Skeletal muscle tissue (tissue), 4 donors: ENCODE data around the gene CCDC92. TPM values are rescaled to one million over a fixed set of nuclear protein-coding genes. Genes with fewer than 3 reads are reported as not detected.

Source experiments
- H3K27ac ChIP-seq: one replicate; pipeline ENCODE4 v1.7.0; 2013; ENCODE audit warnings: mild to moderate bottlenecking, low read depth, low read length, inconsistent platforms
- H3K27me3 ChIP-seq, 3 donors: one replicate each; pipeline ENCODE4 v1.7.0; 2013; ENCODE audit warnings: low read length in 3 of 3; ENCODE audit not compliant: control insufficient read depth in 3 of 3, insufficient read depth in 3 of 3
- H3K36me3 ChIP-seq, 3 donors: one replicate each; pipeline ENCODE4 v1.7.0; 2013; ENCODE audit warnings: low read length in 3 of 3; ENCODE audit not compliant: control insufficient read depth in 3 of 3, insufficient read depth in 3 of 3
- H3K4me1 ChIP-seq, 3 donors: one replicate each; pipeline ENCODE4 v1.7.0; 2013; ENCODE audit warnings: low read length in 3 of 3, mild to moderate bottlenecking in 3 of 3; ENCODE audit not compliant: control insufficient read depth in 3 of 3, insufficient read depth in 3 of 3
- H3K4me3 ChIP-seq, 3 donors: one replicate each; pipeline ENCODE4 v1.7.0; 2013; ENCODE audit warnings: low read length in 3 of 3
- H3K9ac ChIP-seq, 3 donors: one replicate each; pipeline ENCODE4 v1.7.0; 2013; ENCODE audit warnings: low read length in 3 of 3, mild to moderate bottlenecking in 3 of 3, moderate library complexity in 2 of 3, low read depth in 1 of 3
- H3K9me3 ChIP-seq, 3 donors: one replicate each; pipeline ENCODE4 v1.7.0; 2013; ENCODE audit warnings: low read length in 3 of 3; ENCODE audit not compliant: control insufficient read depth in 3 of 3
- total RNA-seq: library from RNA; depleted of rRNA; stranded (reverse); fragments of >200 nt; gene quantifications from one replicate; pipeline ENCODE4 v1.2.3, GENCODE V29; 2014
- donor health status: Osteomylitis.

The CCDC92 gene
- total RNA-seq, 1 donor from 2014 or later = 2.6 TPM

DNA sequence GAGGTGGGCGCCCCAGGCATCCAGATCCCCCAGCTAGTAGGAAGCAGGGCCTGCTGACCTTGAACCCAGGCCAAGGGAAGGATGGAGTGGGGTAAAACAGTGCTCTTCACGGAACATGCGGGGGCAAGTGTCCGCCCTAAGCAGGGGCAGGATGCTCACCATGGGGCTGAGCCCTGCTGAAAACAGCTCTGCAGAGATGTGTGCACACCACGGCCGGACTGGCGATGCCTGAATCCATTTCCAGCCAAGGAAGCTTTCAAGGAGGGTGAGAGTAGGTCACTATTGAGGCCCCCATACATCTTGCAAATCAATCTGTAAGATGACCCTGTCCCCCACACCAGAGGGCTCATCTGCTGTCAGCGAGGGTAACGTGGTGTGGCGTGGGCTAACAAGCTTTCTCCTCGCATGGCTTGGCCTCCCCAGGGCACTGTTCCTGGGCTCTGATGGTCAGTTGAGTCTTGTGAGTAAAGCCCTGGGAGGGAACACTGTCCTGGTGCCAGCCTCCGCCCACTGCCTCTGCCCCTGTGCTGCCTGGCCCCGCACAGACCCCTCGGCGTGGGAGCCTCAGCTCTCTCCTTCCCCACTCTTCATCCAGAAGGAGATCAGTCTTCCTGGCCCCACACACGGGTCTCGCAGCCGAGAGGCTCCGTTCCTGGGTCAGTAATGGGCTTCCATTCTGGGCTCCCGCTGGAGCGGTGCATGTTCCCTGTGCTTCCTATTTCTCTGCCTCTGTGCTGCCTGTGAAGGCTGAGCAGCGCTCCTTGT lies 69.1 kb downstream of the CCDC92 start:
- no peaks in the 10 kb centered on the region for H3K4me1 ChIP-seq
- H3K27me3 ChIP-seq = peaks cover 8 to 34% (median 29%) of the 10 kb centered on the region in 3 donors
- H3K9ac ChIP-seq = no peak overlapping the region
- H3K27ac ChIP-seq = no peak overlapping the region
- H3K4me3 ChIP-seq = no peak overlapping the region
- H3K9me3 ChIP-seq = no peaks in the 10 kb centered on the region
- H3K36me3 ChIP-seq = no peaks in the 10 kb centered on the region

DNA sequence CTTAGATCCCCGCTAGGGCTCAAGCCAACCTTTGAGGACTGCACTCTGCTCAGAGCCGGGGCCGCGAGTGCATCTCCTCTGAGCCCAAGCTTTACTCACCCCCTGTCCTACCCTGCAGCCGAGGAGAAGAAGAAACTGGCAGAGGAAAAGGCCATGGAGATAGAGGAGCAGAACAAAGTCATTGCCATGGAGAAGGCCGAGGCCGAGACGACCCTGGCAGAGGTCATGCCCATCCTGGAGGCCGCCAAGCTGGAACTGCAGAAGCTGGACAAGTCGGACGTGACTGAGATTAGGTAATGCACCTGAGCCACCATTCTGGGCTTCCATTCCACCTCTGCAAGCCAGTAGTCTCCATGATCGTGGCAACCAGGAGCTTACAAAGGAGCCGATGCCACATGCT lies 69.8 kb downstream of the CCDC92 start:
- Histone ChIP-seq H3K4me1 (no peaks in the 10 kb centered on the region), H3K27ac (no peak overlapping the region), H3K9me3 (no peaks in the 10 kb centered on the region), H3K4me3 (no peak overlapping the region), H3K36me3 (no peaks in the 10 kb centered on the region), H3K27me3 (peaks cover 13 to 38% (median 29%) of the 10 kb centered on the region in 3 donors), H3K9ac (no peak overlapping the region)

GRCh38 chr12:123900871-123901376 lies 71.7 kb downstream of the CCDC92 start:
- peaks cover 18 to 42% (median 29%) of the 10 kb centered on the region in 3 donors for H3K27me3 ChIP-seq

GRCh38 chr12:123899368-123899767 lies 73.3 kb downstream of the CCDC92 start:
- Histone ChIP-seq H3K9ac (no peak overlapping the region), H3K27me3 (peaks cover 18 to 42% (median 32%) of the 10 kb centered on the region in 3 donors), H3K9me3 (no peaks in the 10 kb centered on the region), H3K4me3 (no peak overlapping the region), H3K27ac (no peak overlapping the region), H3K36me3 (no peaks in the 10 kb centered on the region), H3K4me1 (no peaks in the 10 kb centered on the region)

More at GRCh38 chr12:123900871-123901376, 71.7 kb downstream of the CCDC92 start:
- no peaks in the 10 kb centered on the region for H3K36me3 ChIP-seq
- no peak overlapping the region for H3K9ac ChIP-seq
- H3K4me3 ChIP-seq = no peak overlapping the region
- H3K27ac ChIP-seq = no peak overlapping the region
- H3K9me3 ChIP-seq = no peaks in the 10 kb centered on the region
- H3K4me1 ChIP-seq = no peaks in the 10 kb centered on the region

GRCh38 chr12:123898673-123899072 lies 74.0 kb downstream of the CCDC92 start:
- H3K27ac ChIP-seq = no peak overlapping the region
- H3K9me3 ChIP-seq = no peaks in the 10 kb centered on the region
- H3K4me3 ChIP-seq = no peak overlapping the region
- H3K4me1 ChIP-seq = no peaks in the 10 kb centered on the region
- no peak overlapping the region for H3K9ac ChIP-seq
- no peaks in the 10 kb centered on the region for H3K36me3 ChIP-seq
- H3K27me3 ChIP-seq = peaks cover 18 to 36% (median 30%) of the 10 kb centered on the region in 3 donors

DNA sequence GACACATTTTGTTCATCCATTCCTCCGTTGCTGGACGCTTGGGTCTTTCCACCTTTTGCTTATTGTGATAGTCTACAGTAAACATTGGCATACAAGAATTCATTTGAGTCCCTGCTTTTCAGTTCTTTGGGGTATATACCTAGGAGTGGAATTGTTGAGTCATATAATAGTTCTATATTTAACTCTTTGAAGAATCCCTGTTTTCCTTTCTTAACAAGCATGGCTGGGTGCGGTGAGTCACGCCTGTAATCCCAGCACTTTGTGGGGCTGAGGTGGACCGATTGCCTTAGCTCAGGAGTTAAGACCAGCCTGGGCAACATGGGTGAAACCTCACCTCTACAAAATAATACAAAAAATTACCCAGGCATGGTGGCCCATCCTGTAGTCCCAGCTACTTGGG lies 75.4 kb downstream of the CCDC92 start:
- Histone ChIP-seq H3K27me3 (peaks cover 25 to 44% (median 35%) of the 10 kb centered on the region in 3 donors), H3K36me3 (no peaks in the 10 kb centered on the region), H3K4me1 (no peaks in the 10 kb centered on the region), H3K9ac (no peak overlapping the region), H3K27ac (no peak overlapping the region), H3K9me3 (no peaks in the 10 kb centered on the region), H3K4me3 (no peak overlapping the region)

GRCh38 chr12:123896767-123897166 lies 75.9 kb downstream of the CCDC92 start:
- no peaks in the 10 kb centered on the region for H3K4me1 ChIP-seq
- H3K27me3 ChIP-seq = peaks cover 29 to 44% (median 40%) of the 10 kb centered on the region in 3 donors
- no peak overlapping the region for H3K9ac ChIP-seq
- no peaks in the 10 kb centered on the region for H3K36me3 ChIP-seq
- no peaks in the 10 kb centered on the region for H3K9me3 ChIP-seq
- H3K27ac ChIP-seq = no peak overlapping the region
- no peak overlapping the region for H3K4me3 ChIP-seq

GRCh38 chr12:123895451-123895850 lies 77.2 kb downstream of the CCDC92 start:
- no peaks in the 10 kb centered on the region for H3K4me1 ChIP-seq
- H3K9me3 ChIP-seq = no peaks in the 10 kb centered on the region
- no peak overlapping the region for H3K4me3 ChIP-seq
- no peak overlapping the region for H3K27ac ChIP-seq
- H3K27me3 ChIP-seq = peaks cover 34 to 48% (median 45%) of the 10 kb centered on the region in 3 donors
- H3K9ac ChIP-seq = no peak overlapping the region
- H3K36me3 ChIP-seq = no peaks in the 10 kb centered on the region

DNA sequence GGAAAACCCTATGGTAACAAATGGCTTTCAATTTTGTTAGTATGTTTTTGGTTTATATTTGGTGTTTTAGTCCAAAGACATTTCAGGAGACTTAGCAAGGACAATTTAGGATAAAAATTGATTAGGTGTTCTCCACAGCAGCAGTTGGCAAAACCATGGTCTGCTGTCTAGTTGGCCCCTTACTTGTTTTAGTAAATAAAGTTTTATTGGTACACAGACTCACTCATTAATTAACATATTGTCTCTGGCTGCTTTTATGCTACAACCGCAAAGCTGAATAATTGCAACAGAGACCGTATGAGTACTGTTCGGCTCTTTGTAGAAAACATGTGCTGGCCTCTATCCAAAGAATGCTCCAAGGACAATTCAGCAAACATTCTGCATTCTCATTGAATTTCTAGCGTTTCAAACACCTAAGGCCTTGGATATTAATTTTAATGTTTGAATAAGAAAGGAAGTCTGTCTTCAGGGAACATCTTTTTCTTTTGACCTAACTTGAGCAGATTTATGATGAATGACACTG lies 77.7 kb downstream of the CCDC92 start:
- Histone ChIP-seq H3K9me3 (no peaks in the 10 kb centered on the region), H3K4me3 (no peak overlapping the region), H3K27ac (no peak overlapping the region), H3K9ac (no peak overlapping the region), H3K4me1 (no peaks in the 10 kb centered on the region), H3K27me3 (peaks cover 36 to 50% (median 44%) of the 10 kb centered on the region in 3 donors), H3K36me3 (no peaks in the 10 kb centered on the region)

- Histone ChIP-seq H3K4me1 (no peaks in the 10 kb centered on the region), H3K27ac (no peak overlapping the region), H3K27me3 (peaks cover 48 to 54% (median 49%) of the 10 kb centered on the region in 3 donors), H3K4me3 (no peak overlapping the region), H3K9ac (no peak overlapping the region), H3K36me3 (no peaks in the 10 kb centered on the region), H3K9me3 (no peaks in the 10 kb centered on the region)
These were observed 79.4 kb downstream of the CCDC92 start for GRCh38 chr12:123893276-123893675.
